K562 (cell line): Measurements from ENCODE around the gene PSMA1. TPM values are rescaled to one million over a fixed set of nuclear protein-coding genes. Genes with fewer than 3 reads are reported as not detected.

Experiments
- AFF1 ChIP-seq, 2 experiments: fragments of 450-650 bp; IDR thresholded peaks; 2 replicates each; pipeline ENCODE4 v1.6.1; 2018; ENCODE audit warnings: mild to moderate bottlenecking in 2 of 2, low read depth in 1 of 2; ENCODE audit not compliant: partially characterized antibody in 2 of 2
- CBX2 ChIP-seq: fragments of 200-600 bp; sonication (generic); IDR thresholded peaks from one replicate; pipeline ENCODE4 v1.6.1; 2012; ENCODE audit warnings: mild to moderate bottlenecking, low read length, inconsistent platforms; ENCODE audit not compliant: insufficient read depth, poor library complexity, severe bottlenecking
- CSDE1 ChIP-seq, 2 experiments: fragments of 450-650 bp; IDR thresholded peaks; 2 replicates each; pipeline ENCODE4 v1.6.1; 2016; ENCODE audit warnings: mild to moderate bottlenecking in 1 of 2
- DEAF1 ChIP-seq: fragments of 450-650 bp; formaldehyde crosslinking; IDR thresholded peaks from 2 replicates; pipeline ENCODE4 v1.4.0; 2020; ENCODE audit warnings: mild to moderate bottlenecking, moderate library complexity
- ELK1 ChIP-seq: sonication (generic); formaldehyde crosslinking; IDR thresholded peaks from 2 replicates; pipeline ENCODE4 v1.8.1; 2022; ENCODE audit warnings: missing genetic modification reagents
- HMGXB4 ChIP-seq: sonication (generic); formaldehyde crosslinking; IDR thresholded peaks from 2 replicates; pipeline ENCODE4 v1.8.1; 2023; ENCODE audit warnings: mild to moderate bottlenecking, missing genetic modification reagents
- MAFG ChIP-seq: fragments of 450-650 bp; conservative IDR thresholded peaks from 2 replicates; pipeline ENCODE4 v1.6.1; 2016; ENCODE audit warnings: missing genetic modification characterization, missing compliant biosample characterization
- MCM3 ChIP-seq: fragments of 450-650 bp; IDR thresholded peaks from 2 replicates; pipeline ENCODE4 v1.6.1; 2016
- MTF1 ChIP-seq: fragments of 250-450 bp; sonication (Bioruptor Pico); IDR thresholded peaks from 2 replicates; pipeline ENCODE4 v1.9.0; 2021; ENCODE audit warnings: moderate library complexity, mild to moderate bottlenecking, inconsistent platforms, borderline replicate concordance
- NEUROD1 ChIP-seq: fragments of 150-350 bp; IDR thresholded peaks from 2 replicates; pipeline ENCODE4 v1.6.1; 2014; ENCODE audit warnings: borderline replicate concordance, low read length, low read depth; ENCODE audit not compliant: partially characterized antibody
- PHB ChIP-seq: fragments of 250-450 bp; sonication (Bioruptor Pico); IDR thresholded peaks from 2 replicates; pipeline ENCODE4 v1.5.0; 2021
- RNF219 ChIP-seq: fragments of 250-450 bp; sonication (Bioruptor Pico); IDR thresholded peaks from 2 replicates; pipeline ENCODE4 v1.5.0; 2022; ENCODE audit warnings: mild to moderate bottlenecking
- RUNX1 ChIP-seq: sonication (generic); IDR thresholded peaks from 2 replicates; pipeline ENCODE4 v1.6.1; 2016; ENCODE audit warnings: antibody characterized with exemption, low read depth
- TBL1XR1 ChIP-seq, 2 experiments: IDR thresholded peaks; 2 replicates each; pipeline ENCODE4 v1.6.1; 2012; ENCODE audit warnings: improper control_type of control experiment in 2 of 2, low read length in 2 of 2, mild to moderate bottlenecking in 1 of 2
- ZNF133 ChIP-seq: fragments of 250-450 bp; sonication (Bioruptor Pico); IDR thresholded peaks from 2 replicates; pipeline ENCODE4 v1.4.0; 2020; ENCODE audit warnings: mild to moderate bottlenecking
- ZNF239 ChIP-seq: fragments of 250-450 bp; sonication (Bioruptor Pico); IDR thresholded peaks from 2 replicates; pipeline ENCODE4 v1.4.0; 2020; ENCODE audit warnings: mild to moderate bottlenecking
- polyA plus RNA-seq, 8 experiments: library from polyadenylated mRNA; depleted of rRNA in 4 of 8; stranded (reverse) in 5 of 8; unstranded in 3 of 8; fragments of >200 nt; fragmentation: Nextera tagmentation in 2 of 8; fragmentation: Illumina TruSeq in 1 of 8; extraction: Ambion mirVana in 2 of 8; extraction: Trizol in 1 of 8; gene quantifications; 2 replicates each; pipeline versions ENCODE4 v1.2.1 to v1.2.3, GENCODE V29; 2011 to 2014; ENCODE audit warnings: inconsistent platforms in 1 of 8, missing spikeins in 1 of 8
- total RNA-seq, 7 experiments: library from RNA; depleted of rRNA in 6 of 7; stranded (reverse); fragments of >200 nt in 6 of 7; fragmentation: Illumina TruSeq in 2 of 7; extraction: Trizol in 2 of 7; gene quantifications; 2 replicates each; pipeline versions ENCODE4 v1.2.1 to v1.2.3, GENCODE V29; 2011 to 2021; ENCODE audit warnings: low replicate concordance in 1 of 7

PSMA1 gene
- total and polyA plus RNA-seq, 9 of the 15 experiments (the other 6 are each of a cell fraction or from before 2014, with no cell fraction given): 283 to 1,007 (median 424) TPM

- TF ChIP-seq RNF219 (no peak), DEAF1 (CRISPR knock-in tag) (no peak), MAFG (tag) (peak; percentile 80), TBL1XR1 (IDR thresholded peaks at IDR 0.05; ENCODE audit: low read length in 2 of 2) (peak in 1 of 2 experiments; percentile 41; a peak in 2 of 4 replicates), CSDE1 (IDR thresholded peaks at IDR 0.05) (no peak), RUNX1 (0 out of 2 replicates have a peak, but pooled peaks have one; percentile 27), ELK1 (no peak), ZNF239 (no peak), NEUROD1 (peak; percentile 94), PHB (no peak), ZNF133 (no peak), AFF1 (IDR thresholded peaks at IDR 0.05; ENCODE audit: low read depth in 1 of 2, partially characterized antibody in 2 of 2) (peak; percentile 38 to 71), CBX2 (no peak), HMGXB4 (CRISPR knock-in tag) (0 out of 2 replicates have a peak, but pooled peaks have one; percentile 74), MCM3 (no peak), MTF1 (CRISPR knock-in tag) (no peak)
Measured at GRCh38 chr11:14519917-14520746, at the start of gene PSMA1 (continued).
